Measurements from ENCODE around the gene DSCAML1.

The DSCAML1 gene

DNA sequence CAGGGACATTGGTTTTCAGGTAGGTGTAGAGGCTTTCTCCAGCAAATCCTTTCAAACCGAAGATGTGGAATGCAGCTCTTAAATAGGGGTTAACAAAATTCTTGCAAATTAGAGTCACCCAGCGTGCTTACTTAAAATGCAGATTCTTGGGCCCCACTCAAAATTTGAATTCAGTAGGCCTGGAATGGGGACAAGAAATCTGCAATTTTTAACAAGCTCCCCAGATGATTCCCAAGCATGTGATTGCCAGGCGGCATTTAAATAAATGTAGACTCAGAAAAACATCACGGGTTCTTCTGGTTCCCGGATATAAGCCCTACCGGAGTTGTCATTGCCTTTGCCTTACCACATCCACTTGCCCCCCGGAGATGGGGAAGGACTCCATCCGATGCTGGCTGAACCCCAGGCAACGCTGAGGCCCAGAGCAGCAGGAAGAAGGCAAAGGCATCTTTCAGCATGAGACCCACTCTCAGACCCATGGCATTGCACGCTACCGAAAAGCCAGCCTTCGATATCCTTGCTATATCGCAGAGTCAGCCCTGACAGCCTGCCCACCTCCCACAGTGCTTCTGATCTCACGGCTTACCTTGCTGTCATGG, 134.2 kb downstream of the DSCAML1 start:
- DNase-seq = no peak

DNA sequence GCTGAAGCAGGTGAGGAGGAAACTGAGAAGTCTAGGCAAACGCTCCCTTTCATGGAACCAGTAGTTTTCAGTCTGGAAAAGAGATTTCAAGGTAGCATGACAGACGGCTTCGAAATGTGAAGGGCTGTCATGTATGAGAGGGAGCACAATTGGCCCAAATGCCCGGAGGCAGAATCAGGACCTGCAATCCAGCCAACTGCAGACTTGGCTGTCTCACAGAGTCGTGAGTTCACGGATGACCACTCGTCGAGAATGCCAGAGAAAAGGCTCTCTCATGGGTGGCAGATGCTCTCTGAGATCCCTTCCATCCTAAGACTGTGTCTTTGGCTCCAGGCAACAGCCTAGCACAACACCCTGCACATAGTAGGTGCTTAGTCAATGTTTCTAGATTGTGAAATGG, 134.8 kb downstream of the DSCAML1 start:
- DNase-seq = no peak

DNA sequence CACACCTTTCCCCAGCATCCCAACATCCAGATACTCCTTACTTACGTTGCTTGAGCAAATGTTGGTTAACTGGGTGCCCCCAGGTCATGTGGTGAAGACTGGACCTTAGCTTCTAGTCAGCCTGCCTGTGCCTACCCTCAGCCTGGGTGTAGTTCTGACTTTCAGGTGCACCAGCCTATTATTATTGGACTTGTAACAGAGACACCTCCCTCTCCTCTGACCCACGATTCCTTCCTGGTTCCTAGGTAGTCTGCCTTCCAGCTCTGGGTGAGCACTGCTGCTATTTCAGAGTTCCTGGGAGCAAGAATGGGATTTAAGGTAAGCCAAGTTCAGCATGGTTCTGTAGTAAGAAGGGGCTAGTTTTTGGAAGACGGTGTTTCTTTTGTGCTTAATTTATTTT, 138.2 kb downstream of the DSCAML1 start:
- no peak for DNase-seq

DNA sequence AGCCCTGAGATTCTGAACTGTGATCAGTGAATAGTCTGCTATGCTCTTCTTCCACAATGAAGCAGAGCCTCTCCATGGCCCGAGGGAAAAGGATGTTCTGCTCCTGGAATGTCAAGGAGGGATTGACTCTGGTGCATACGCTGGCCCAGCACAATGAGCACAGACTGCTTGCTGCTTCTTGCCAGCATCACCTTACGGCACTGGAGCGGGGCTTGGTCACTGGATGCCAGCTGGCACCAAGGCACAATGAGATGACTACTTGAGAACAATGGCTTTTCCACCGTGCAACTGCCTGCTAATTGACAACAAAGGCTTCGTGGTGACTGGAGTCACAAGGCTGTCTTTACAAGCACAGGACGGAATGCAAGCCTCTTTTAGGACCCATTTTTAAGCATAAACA, 139.2 kb downstream of the DSCAML1 start:
- DNase-seq = no peak

DNA sequence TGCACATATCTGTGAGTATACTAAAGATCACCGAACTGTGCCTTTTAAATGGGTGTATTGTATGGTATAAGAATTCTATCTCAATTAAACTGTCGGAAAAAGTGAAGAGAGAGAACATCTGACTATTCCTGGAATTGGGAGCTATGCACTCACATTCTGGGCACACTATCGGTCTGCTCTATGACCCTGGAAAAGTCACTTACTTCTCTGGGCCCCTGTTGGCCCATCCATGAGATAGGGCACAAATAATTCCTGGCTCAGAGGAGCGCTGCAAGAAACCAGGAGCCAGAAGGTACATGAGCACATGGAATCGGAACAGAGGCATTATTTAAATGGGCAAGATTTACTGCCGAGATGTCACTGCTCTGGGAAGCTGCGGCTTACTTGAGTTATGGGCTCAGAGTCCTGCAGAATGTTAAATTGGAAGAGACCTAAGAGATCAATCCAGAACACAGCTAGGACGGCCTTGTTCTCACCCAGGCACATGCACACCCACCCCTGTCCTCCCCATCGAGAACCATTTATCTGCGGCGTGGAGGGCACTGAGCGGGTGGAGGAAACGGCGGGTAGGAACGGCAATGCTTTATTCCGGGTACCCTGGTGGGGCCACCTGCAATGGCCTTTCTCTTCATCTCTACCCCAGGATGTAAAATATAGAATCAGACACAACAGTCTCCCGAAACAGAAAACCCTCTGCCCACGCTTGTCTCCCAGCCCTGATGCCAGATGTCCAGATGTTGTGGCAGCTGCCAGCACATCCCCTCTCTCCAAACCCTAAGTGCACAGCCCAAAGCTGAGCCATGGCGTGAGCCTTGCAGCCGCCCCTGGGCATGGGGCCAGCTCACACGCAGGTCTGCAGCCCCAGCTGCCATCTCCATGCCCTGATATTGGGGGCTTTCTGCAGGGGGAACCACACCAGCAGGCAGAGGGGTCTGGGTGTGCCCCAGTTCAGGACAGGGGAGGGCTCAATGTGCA, 142.4 kb downstream of the DSCAML1 start:
- DNase-seq = no peak

DNA sequence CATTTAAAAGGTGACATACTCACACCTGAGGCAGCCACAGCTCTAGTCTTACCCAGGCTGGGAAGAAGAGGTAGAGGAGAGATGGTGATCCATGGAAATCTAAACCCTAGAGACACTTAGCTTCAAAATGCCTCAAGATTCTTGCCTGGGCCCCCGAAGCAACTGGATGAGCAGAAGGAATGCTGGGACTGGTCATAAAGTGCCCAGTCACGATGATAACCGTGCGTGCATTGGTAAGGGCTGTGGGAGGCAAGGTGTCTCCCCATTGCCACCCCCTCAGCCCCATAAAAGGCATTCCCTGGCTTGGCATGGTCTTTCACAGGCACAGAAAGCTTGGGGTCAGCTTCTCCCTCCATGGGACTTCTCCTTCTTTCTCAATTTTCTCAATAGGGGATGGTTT, 144.5 kb downstream of the DSCAML1 start:
- DNase-seq = no peak

DNA sequence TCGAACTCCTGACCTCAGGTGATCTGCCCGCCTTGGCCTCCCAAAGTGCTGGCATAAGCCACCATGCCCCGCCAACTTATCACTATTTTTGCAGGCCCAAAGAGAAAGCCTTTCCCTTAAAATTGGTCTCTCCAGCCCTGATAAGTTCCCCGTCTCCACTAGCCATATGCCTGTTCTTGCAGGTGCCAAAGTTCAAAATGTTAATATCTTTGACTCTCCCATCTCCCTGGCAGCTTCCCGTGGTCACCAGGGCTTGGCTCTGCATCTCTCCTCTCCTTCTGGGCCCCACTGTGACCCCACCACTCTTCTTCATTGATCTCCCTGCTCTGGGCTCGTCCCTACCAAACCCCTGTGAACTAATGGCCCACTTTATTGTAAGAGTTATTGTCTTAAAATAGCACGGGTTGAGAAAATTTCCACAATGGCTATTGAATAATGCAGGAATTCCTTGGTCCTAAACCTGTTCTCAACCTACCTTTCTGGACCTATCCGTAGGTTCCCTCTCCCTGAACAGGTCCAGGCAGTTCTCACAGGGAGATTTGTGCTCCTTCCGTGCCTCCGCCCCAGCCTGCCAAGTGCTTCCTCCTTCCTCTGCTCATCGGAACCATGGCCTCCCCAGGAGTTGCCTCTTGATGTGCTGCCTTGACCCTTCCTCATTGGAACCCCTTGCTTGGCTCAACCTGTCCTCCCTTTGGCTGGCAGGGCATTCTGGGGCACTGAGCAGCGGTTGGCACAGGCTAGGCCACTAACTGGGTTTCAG, 147.5 kb downstream of the DSCAML1 start:
- no peak for DNase-seq

DNA sequence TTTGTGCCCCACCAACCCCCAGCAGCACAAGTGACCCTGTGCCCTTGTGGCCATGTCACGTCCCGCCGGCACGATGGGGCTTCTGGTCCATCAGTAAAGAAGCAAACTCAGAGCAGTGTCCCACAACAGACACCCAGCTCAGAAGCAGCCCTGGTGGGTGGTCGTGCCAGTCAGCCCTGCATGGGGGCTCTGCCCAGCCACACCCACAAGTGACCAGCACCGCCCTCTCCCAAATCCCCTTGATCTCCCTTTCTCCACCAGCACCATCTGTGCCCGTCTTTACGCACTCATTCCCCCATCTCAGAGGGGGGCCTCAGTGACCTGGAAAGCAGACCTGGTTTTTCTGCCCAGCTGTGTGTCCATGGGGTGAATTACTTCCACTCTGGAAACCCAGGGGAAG, 149.1 kb downstream of the DSCAML1 start:
- no peak for DNase-seq

DNA sequence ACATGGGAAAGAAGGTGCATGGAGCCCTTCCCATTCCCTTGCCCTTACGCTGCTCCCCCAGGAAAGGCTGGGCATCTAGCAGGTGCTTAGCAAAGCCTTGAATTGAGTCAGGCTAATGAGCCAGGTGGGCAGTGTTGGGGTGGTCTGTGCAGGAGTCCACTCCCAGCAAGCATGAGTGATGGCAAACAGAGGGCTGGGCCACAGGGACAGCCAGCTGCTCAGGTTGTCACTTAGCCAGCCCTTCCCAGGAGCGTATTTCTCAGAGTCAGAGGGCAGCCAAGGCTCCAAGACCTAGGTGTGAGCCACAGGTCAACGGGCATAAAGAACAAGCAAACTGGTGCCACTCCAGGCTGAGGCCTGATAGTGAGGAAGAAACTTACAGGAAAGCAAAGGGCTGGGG, 149.8 kb downstream of the DSCAML1 start:
- no peak for DNase-seq

DNA sequence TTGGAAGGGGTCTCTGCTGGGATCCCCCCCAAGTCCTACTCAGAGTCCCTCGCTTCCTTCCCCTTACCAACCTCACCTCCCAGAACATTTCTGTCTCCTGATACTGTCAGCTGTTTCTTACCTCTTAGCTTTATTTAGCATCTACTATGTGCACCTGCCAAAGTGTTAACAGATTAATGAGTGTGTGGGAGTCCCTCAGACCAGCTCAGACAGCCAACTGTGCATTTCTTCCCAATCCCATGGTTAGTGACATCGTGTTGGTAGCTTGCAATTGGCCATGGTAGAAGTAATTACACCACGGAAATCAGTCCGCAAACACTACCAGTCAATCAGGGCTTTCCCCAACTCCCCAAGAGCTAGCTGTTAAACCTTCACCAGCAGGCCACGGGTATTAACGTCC, 150.6 kb downstream of the DSCAML1 start:
- DNase-seq = no peak

DNA sequence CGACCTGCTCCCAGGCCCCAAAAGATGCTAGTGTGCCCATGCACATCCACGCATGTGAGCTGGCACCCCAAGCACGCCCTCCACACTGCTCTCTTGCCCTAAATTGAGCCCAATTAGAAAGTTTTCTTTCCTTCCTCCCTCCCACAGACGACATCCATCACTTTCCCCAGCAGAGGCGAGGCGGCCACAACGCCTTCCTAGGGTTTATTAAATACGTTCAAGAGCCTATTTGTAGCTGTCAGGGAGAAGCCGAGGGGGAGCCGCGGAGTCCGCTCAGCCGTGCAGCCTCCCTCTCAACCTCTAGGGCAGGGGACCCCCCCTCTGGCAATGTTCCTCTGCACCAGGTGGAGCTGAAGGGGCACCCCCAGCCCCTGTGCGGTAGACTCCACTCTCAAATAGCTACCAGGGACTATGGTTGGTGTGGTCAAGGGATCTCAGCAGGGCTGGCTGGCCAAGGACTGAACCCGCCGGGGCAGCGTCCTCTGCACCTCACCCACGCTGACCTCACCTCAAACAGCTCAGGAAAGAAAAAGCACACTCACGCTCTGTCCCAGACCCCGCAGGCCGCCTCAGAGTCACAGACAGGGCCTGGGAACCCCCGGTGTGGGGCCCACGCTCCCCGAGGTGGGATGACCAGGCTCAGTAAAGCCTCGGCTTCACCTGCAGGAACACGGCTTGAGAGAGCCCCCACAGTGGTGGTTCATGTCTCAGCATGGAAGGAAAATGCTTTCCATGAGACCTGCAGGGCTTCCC, 152.4 kb downstream of the DSCAML1 start:
- no peak for DNase-seq

DNA sequence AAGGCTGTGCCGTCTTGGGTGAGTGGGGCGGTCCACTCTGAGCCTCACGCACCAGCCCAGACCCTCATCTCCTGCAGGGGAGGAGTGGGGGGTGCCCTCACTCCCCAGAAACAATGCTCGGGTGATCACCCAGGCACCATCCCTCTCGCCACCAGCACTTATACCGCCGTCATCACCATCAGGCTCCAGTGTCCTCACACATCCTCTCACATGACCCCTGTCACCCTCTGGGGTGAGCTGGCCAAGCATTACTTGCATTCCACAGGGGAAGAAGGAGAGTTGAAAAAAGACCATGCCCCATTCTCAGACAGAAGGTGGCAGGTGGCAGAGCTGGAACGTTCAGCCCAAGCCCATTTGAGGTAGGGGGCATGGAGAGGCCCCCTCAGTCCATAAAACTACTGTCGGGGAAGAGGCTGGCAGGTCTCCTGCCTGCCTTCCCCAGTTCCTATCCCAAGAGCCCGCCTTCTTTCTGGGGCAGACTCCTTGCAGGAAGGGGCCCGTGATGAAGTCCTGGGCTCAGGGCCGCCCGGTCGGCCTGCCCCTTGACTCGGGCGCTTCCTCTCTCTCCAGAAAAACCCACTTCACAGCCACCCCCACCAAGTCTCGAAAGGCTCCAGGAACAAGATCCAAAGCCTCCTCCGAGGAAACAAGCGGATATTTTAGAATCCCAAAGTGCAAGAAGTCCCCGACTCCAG, 153.3 kb downstream of the DSCAML1 start:
- DNase-seq = no peak

DNA sequence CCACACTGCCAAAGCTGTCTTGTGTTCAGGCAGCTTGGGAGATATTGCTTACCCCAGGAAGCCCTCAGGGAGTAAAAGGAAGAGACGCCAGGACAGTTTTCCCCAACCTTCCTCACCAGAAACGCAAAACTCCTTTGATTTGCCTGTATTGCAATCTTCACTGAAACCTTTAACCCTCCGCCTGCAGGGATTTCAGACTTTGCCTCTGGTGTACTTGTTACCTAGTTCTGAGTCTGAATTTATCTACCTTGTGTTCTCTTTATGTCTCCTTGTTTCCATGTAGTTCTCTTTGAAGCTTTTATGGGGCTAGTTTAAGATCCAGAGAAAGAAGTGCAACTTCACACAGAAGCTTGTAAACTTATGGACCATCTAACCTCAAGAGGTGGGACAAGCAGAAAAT, 154.2 kb downstream of the DSCAML1 start:
- DNase-seq = no peak

DNA sequence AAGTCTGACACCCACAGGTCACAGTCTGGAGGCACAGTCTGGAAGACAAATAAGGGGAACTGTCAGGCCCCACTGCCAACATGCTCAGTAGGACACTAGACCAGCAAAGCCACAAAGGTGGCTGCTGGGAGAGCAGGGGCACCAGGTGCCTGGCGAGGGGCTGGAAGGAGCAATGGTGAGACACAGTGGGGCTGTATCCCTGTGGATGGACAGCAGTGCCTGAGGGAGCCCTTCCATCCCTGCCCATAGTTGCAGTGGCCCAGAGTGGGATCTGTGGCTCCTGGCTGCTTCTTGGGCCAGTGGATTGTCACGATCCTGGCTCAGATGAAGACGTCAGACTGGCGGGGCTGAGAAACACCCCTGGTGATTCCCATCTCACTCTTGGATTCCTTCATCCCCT, 154.6 kb downstream of the DSCAML1 start:
- no peak for DNase-seq

DNA sequence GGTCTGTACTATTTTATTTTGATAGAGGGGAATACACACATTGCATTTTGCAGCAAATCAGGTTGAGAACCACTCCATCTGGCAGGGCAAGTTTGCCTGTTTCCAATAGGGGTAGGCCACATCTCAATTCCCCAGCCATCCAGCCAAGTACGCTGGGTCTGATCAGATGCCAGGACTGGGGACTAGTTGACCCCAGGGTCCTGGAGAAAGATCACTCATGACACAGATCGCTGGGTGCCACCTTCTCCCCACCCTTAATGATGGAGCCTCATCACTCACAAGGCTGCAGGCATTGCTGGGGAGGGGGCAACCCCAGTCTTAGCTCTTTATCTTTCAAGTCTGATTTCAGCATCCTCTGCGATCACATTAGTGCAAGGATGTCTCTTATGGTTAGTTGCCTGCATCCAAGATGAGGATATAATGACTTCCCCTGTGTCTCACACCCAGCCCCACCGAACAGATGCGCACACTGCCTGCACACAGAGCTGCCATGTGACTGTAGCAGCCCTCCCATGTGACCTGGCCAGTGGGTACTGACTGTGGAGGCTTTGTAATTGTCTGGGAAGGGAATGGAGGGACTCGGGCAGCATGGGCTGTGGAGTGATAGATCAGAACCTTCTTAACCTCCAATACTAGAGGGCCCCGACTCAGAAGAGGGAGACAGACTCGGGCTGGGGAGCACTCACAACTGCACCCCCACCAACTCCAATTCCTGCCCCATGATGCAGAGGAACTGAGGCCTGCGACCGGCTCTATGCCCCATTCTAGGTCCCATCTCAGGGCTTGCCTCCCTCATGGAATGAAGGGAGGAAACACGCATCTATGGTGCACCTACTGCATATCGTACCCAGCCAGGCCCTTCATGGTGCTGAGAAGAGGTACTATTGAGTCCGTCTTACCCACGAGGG, 155.8 kb downstream of the DSCAML1 start:
- no peak for DNase-seq

DNA sequence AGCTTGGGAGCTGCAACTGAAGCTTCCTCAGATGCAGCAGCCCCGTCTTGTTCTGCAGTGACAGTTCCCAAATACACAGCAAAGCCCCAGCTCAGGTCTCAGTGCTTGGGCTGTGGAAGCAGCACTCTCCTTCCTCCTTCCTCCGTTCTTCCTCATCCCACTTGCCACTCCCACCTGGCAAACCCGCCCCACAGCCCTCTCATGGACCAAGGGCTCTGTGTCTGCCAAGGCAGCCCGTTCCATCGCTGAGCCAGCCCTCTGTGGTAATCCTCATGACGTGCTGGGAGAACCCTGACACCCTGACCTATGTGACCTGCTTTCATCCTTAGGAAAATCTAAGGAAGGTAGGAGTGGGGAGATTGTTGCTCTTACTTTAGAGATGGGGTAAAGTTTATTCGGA, 157.0 kb downstream of the DSCAML1 start:
- DNase-seq = no peak

DNA sequence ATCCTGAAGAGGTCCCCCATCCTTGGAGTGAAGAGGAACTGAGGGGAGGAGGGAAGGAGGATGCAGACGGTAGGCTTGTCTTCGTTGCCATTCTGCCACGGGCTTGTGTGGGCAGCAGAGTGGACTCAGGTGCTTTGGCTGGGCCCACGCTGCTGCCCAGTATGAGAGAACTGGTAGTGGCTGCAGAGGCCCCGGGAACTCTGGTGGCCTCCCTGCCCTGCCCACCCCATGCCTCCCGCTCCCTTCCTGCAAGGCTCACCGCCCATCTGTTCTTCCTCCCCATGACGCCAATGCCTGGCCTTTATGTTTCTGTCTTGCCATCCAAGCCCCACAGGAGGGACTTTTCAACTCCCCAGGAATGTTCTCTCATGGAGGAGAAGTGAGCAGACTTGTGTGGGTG, 157.4 kb downstream of the DSCAML1 start:
- no peak for DNase-seq

DNA sequence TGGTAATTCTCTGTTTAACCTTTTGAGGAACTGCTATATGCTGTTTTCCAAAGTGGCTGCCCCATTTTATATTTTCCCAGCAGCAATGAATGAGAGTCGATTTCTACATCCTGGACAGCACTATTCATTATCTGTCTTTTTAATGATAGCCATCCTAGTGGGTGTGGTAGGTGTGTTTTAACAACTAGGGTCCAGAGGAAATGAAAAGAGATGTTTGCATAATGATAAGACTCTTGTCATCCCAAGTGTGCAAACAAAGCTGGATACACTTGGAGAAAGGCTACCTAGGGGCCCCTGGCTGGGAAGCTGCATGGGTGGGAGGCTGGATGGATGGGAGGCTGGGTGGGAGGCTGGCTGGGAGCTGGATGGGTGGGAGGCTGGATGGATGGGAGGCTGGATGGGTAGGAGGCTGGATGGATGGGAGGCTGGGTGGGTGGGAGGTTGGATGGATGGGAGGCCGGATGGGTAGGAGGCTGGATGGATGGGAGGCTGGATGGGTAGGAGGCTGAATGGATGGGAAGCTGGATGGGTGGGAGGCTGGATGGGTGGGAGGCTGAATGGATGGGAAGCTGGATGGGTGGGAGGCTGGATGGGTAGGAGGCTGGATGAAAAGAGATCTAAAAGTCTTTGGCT, 158.0 kb downstream of the DSCAML1 start:
- DNase-seq = no peak

DNA sequence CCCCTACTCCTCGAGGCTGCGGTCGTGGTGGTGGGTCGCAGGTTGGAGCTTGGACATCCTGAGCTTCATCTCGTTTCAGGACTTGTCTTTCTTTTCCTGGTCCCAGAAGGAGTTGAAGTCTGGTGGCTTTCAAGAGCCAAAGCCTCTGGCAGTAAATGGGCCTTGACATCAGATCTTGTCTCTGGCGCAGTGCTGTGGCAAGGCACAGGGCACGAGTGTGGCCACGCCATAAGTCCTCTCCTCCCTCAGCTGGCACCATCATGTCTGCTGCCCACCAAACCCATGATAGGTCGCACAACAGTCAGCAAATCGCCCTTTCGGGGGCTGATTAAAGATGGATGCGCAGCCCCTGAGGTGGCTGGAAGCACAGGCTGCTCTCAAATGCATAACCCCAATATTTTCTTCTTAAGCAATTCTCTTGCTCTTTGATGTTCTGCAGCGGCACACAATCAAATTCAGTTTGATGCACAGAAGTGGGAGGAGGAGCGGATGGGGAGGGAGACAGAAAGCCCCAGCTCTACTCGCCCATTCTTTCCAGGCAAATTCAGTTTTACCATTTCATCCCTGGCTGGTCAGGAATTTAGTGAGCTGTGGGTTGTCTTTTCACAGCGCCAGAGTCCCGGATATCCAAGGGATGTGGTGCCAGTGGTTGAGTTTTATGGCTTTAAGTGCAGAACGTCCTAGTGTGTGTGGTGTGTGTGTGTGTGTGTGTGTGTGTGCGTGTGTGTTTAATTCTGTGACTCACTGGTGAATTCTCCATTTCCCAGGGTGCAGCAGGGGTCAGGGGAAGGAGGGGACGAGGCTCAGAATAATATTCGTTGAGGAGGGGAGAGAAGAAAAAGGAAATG, 162.0 kb downstream of the DSCAML1 start:
- DNase-seq = peak; percentile 36
